GM18868 (cell line): ENCODE data around the gene RAPGEF5.
A peak's percentile ranks its signal among the peaks of the same experiment; 100 is the strongest.

ENCODE experiments used
- ATAC-seq: cut with Tn5 transposase; IDR thresholded peaks from one replicate; pipeline ENCODE4 v1.9.1; 2021; ENCODE audit warnings: mild to moderate bottlenecking, moderate library complexity; ENCODE audit not compliant: unreplicated experiment

RAPGEF5 gene

DNA sequence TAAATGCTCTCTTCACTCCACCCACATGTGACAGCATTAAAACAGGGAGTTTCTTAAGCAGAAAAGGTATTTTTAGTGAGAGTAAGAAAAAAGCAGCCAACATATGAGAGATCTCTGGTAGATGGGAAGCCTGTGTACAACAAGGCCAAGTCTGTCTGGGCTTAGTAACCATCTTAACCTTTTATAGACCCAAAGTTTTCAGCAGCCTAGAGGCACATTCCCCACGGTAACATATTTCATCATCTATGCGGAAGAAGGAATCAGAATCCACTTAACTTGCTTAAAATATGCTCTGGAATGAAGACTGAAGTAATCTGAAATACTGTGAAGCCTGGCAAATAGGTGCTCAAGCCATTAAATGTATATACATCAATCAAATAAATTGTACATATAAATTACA is 127.8 kb downstream of the RAPGEF5 start:
- no peak for ATAC-seq

DNA sequence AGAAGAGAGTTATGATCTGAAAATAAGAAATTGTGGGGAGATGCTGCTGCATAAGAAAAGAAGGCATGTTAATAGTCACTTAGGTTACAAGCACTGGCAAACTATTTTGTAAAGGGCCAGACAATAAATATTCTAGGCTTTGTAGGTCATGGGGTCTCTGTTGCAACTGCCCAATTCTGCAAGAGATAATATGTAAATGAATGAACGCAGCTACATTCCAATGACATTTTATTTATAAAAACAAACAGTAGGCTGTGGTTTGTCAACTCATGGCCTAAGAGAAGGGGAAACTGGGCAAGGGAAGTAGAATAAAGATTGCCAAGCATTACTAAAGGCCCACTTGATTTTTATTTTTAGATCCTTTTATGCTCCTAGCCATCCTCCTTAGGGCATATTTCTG is 133.1 kb downstream of the RAPGEF5 start:
- no peak for ATAC-seq

- no peak for ATAC-seq
Measured at GRCh38 chr7:22220941-22221340, 136.0 kb downstream of the RAPGEF5 start.

- no peak for ATAC-seq
Measured at GRCh38 chr7:22219739-22220493, 137.0 kb downstream of the RAPGEF5 start.

DNA sequence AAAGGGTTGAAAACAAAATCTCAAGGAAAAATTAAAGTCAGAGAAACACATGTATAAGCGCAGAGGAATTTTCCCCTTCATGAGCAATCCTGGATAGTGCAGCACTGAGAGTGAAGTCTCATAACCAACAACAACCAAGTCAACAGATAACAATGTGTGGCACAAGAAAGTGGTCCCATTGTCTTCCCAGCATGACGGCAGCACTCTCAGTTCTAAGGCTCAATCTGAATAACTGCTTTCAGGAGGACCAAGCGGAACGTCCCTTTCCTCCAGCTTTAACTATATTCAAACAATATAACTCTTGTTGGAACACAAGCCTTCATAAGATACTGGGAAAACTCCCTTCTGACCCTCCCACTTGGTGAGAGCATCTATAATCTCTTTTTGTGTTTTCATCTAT is 137.9 kb downstream of the RAPGEF5 start:
- no peak for ATAC-seq

DNA sequence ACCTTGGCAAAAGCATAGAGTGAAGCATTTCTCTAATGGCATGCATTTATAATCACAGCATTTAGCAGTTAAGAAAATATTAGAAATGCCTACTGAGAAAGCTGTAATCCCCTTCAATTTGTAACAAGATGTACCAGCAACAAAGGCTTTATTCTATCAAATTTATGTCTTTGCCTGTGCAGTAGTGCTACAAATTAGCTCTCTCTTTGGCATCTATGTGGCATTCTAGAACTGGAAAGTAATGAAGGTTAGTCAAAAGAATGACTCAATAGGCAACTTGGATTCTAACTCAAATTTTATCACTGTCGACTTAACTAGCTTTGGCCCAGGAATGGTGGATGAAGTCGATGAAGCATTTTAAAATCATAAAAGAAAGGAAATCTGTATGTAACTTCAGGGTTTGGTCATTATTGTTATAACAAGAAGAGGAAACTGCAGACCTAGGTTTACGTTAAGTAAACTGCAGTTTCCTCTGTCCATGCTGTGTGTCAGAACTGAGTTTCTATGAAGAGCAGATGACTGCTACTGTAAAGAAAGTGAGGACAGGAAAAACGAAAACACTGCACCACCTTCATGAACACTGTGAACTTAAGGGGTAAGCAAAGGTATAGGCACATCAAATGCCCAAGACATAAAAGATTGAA is 140.0 kb downstream of the RAPGEF5 start:
- ATAC-seq = no peak

- no peak for ATAC-seq
Measured at GRCh38 chr7:22216309-22216708, 140.6 kb downstream of the RAPGEF5 start.

GRCh38 chr7:22214000-22214399 is 143.0 kb downstream of the RAPGEF5 start:
- no peak for ATAC-seq

DNA sequence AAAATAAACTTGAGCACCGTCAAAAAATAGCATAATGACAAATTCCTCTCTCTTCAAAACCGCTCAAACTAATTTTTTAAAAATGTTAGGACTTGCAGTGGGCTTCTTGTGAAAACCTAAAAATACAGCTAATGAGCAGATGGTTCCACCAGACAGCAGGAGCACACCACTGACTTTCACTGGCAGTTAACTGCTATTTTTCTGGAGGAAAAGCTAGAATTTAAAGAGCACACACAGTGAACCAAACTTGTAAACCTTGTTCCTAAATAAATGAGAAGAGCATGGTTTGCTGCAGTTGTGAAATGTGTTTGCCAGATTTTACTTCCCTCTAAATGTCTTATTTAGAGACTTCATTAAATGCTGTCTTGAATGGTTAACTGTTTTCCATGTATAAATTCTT is 143.9 kb downstream of the RAPGEF5 start:
- no peak for ATAC-seq

- ATAC-seq = no peak
Measured at GRCh38 chr7:22210967-22211366, 146.0 kb downstream of the RAPGEF5 start.

DNA sequence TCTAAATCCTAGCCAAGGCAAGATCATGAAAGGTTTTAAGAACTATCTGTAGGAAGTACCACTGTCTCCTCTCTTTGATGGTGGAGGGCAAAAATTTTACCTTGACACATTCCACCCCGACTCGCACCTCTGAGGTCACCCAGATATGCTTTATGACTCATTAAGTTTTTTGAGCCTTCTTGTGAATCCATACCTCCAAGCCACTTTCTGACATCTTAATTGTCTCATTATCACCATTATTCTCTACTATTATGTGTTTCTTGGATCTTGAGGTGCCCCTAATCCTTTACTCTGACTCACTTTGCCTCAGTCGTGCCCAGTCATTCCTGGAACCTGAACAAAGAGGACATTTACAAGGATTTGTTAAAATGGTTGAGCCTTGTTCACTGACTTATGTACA is 146.6 kb downstream of the RAPGEF5 start:
- ATAC-seq = peak; percentile 70

GRCh38 chr7:22208799-22209198 is 148.2 kb downstream of the RAPGEF5 start:
- no peak for ATAC-seq

GRCh38 chr7:22207724-22208225 is 149.2 kb downstream of the RAPGEF5 start:
- no peak for ATAC-seq

DNA sequence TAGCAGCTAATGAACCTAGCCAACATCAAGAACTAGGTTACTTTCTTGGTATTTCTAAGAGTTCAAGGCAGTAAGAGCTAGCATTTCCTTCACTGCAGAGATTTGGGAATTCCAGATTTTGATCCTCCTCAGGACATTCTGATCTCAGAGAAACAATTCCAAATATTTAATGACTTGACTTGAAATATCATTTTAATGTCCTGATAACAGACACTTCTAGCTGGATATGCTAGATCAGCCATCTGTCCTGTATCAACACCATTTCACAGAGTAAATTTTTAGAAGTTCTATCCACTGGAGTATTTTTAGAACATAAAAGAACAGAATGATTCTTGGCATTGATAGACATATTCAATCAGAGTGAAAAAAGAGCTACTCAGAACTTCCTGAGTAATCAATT is 151.3 kb downstream of the RAPGEF5 start:
- no peak for ATAC-seq

DNA sequence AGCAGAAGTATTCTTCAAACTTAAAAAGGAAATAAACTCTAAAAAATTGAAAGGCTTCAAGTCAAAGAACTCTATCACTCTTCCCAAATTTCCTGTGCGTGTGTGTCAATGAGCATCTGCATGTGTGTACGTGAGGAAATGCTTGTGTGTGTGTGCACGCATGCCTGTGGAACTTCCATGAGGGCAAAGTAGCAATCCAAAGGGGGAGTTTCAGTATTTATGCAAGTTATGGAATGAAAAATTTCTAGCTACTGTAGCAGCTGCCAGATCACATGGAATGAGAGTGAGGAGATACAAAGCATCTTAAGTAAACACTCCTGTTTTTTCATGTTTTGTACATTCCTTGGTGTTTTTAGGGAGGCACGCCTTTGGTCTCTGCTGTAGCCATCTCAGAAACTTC is 152.6 kb downstream of the RAPGEF5 start:
- no peak for ATAC-seq

- no peak for ATAC-seq
Measured at GRCh38 chr7:22202141-22202540, 154.8 kb downstream of the RAPGEF5 start.

GRCh38 chr7:22201186-22201880 is 155.6 kb downstream of the RAPGEF5 start:
- ATAC-seq = no peak

DNA sequence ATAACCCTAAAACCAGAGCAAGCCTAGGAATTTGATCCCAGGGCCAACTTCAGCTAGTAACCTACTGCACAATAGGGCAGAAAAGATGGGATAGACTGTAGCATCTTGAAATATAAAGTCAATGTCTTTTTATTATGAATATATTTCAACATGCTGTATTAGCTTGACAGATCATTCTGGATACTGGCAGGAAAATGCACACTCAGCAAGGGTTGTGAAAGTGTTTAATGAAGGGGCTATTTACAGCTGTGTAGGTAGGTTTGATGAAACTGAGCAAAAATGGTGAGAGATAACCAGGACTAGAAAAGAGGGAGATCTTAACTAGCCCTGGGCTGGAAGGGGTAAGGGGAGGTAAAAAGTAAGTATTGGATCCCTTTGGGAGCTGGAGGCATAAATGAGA is 156.2 kb downstream of the RAPGEF5 start:
- no peak for ATAC-seq

DNA sequence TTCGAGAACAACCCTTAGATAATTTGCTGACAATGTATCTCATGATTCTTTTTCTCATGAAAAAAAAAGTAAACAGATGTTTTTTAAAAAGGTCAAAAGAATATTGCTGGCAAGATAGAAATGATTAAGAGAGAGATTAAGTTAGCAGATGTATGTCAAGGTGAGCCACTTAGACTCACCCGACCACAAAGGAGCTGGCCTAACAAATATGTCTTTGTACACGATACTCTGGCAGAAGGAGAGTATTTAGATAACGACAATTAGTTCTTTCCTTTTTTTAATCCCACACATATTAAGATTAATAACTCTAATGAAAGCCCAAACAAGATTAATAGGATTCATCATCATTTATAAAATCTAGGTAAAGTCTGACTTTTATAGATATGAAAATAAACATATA is 156.7 kb downstream of the RAPGEF5 start:
- no peak for ATAC-seq

GRCh38 chr7:22197376-22197775 is 159.6 kb downstream of the RAPGEF5 start:
- no peak for ATAC-seq

GRCh38 chr7:22196429-22196828 is 160.5 kb downstream of the RAPGEF5 start:
- ATAC-seq = no peak
